CD4-positive, alpha-beta T cell treated with Interferon gamma for 1 hour (primary cell): ENCODE results near the gene TMEM170A.
"Not testable (repeated sequence)": the region's sequence is repeated elsewhere in the genome, so short reads cannot be mapped to it uniquely, and the experiment has no call there.

Experiments used
- DNase-seq: peaks from one replicate; pipeline ENCODE4 v3.0.0-alpha.2; 2020

The TMEM170A gene

DNA sequence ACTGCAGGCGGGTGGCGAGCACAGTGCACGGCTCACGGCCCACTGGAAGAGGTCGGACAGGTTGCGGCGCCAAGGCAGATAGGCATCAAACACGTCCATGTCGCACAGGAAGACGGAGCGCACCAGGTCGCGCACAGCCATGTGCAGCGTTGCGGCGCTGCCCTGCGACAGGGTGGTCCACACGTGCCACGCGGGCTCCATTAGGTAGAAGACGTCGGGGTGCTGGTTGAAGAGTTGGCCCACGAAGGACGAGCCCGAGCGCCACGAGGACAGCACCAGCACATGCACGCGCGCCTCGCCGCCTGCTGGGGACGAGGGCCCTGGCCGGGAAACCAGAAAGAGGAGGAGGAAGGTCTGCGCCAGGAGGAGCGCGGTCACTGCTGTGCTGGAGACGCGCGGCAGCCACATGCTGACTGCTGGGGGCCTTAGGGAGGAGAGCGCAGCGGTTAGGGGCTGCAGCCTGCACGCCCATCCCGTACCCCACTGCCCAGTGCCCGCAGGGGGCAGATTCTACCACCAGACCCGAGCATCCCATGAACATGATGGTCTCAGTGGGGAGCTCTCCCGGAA lies 15.0 kb upstream of the TMEM170A start:
- DNase-seq, result no peak

DNA sequence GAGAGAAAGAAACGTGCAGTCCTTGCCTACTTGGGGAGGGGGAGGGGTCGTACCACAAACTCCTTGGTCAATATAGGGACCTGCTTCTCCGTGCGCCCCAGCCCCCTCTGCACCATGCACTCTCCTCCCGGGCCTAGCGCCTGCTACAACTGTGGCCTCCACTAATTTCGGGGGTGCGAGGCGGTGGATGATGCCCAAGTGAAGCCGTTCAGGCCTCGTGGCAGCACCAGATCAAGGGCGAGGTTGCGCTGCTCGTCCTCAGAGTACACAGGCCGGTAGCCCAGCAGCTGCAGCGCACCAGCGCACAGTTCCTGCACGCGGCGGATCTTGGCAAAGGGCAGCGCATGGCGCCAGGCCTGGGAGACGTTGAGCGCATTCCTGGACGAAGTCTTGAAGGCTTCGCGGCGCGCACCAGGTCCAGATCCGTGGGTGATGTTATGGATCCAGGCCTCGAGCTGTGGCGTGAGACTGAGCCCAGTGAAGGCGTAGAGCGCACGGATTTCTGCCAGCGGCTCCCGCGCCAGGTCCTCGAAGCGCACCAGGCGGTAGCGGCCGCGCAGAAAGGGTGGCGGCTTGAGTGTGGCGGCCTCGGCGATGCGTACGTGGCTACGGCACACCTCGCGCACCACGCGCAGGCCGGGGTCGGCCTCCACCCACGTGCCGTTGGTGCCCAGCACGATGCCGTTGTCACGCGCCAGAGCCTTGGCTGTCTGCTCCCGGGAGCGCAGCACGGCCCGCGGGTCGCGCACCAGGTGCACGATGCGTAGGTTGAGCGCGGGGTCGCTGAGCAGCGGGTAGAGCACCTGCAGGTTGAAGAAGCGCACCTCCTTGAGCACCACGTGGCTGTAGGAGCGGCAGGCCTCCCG lies 14.2 kb upstream of the TMEM170A start:
- DNase-seq, result no peak

DNA sequence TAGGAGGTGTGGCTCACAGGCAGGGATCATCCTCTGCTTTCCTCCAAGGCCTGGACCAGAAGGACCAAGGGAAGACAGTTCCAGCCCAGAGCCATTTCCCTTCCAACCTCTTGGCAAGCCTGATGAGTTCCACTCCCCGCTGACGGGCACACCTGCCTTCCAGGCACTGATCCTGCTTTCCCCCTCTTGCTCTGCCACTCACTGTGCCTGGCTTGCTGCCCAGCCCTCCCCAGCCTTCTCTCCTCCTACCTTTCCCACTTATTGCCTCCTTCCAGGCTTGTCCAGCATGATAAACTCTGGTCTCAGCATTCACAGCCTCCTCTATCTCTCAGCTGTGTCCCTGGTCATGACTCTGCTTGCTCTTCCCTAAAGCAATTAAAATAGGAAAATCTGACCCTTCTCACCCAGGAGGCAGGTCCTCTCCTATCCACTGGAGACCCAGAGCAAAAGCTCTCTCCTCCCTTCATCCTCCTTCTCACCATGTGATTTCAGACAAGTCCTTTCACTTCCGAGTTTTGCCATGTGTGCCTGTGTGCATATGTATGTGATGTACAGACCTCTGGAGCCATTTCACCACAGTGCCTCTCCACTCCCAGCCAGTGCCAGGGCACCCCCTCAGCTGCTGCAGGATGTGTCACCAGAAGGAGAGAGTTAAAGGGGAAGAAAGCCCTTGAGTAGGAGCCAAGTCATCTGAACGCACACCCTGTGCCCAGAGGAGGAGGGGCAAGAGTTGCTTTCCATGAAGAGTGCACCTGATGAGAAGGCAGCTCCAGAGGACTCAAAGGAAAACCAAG lies 13.4 kb upstream of the TMEM170A start:
- DNase-seq, result peak; percentile 29

DNA sequence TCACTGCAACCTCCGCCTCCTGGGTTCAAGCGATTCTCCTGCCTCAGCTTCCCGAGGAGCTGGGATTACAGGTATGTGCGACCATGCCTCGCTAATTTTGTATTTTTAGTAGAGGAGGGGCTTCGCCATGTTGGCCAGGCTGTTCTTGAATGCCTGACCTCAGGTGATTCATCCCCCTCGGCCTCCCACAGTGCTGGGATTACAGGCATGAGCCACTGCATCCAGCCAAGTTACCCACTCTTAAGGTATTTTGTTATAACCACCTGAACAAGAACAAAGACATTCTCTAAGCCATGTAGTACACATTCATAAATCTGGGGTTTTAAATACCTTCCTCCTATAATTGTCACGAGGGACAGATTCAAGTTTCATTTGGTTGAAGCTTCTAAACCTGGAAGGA lies 12.3 kb upstream of the TMEM170A start:
- no peak for DNase-seq

DNA sequence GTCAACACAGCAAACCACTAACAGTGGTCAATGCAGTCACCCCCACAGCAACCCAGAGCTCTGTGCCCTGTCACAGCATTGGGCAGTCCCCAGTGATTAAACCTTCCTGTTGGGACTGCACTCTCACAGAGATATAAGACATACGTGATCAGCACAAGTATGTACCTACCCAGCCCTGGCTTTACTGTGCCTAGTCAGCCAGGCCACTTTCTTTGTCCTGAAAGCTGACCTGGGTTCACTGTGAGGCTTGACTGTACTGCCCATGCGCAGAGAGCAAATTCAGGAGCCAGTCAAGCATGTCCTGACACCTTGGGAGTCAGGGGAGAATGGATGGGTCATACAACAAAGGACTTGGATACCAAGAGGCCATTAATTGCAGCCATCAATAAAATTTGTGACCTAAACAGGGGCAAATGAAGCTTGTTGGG lies 10.9 kb upstream of the TMEM170A start:
- no peak for DNase-seq

DNA sequence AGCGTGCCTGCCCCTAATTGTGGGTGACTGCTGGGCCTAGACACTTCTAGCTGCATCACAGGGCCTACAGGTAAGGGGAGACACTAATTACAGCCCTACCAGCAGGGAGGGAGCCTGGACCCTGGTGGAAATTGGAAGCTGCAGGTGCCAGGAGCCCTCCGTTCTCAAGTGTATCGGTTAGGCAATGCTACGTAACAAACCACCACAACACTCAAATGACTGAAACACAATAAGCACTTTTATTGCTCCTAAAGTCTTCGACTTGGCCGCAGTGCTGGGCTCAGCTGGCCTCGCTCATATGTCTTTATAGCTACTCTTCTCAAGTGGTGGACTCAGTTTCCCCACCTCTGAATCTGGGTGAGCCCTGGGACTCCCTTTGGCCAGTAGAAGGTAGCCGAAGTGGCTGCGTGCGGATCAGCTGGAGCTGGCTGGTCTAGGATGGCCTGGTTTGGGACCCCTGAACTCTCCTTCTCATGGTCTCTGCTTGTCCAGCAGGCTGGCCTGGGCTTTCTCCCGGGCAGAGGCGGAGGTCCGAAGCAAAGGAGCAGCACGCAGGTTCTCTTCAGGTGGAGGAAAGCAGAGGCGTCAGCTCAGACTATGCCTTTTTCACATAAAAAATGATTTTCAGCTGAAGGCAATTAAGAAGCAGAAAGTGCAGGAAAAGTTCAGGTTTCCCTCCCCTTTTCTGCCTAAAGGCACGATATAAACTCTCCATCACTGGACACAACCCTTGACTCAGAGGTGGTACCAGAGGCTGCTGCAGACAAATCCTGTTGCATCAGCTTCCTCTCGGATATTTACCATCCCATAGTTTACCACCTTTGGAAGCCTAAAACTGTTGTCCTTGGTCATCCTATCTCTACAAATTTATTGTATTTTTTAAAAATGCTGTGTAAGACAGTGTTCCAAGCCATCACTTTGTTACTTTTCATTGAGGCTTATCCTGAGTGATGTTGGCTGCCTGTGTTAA lies 8.7 kb upstream of the TMEM170A start:
- no peak for DNase-seq

DNA sequence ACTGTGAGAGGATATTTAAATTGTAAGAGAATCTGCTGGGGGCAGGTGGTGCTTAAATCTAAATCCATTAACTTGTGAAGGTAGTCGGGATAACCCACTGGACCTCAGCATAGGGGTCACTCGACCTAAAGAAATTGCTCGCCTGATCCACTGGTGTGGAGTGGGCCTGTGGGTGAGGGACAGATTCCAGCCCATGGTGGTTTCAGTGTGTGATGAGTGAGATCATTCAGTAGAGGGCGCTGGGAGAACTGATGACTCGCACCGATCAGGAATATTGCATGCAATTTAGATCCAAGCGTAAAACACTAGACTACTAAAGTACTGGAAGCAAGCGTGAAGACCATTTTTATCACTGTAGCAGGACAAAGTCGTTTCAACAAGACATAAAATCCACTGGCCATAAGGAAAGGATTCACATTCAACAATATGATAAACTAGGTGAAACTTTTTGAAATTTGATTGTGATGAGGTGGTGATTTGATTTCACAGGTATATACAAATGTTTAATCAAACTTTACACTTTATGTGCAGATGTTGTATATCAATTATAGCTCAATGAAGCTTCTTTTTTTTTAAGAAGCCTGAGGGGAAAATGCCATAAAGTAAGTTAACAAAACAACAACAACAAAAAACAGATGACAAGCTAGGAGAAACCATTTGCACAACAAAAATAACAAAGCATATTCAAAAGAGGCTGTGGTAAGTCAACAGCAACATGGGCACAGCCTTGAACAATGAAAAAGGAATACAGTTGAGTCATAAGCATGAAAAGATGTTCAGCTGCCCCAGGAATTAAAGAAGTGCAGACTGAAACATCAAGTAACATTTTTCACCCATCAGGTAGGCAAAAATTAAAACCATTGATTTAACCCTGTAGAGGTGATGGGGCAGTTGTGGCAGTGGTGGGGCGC lies 7.5 kb upstream of the TMEM170A start:
- peak; percentile 17 for DNase-seq

DNA sequence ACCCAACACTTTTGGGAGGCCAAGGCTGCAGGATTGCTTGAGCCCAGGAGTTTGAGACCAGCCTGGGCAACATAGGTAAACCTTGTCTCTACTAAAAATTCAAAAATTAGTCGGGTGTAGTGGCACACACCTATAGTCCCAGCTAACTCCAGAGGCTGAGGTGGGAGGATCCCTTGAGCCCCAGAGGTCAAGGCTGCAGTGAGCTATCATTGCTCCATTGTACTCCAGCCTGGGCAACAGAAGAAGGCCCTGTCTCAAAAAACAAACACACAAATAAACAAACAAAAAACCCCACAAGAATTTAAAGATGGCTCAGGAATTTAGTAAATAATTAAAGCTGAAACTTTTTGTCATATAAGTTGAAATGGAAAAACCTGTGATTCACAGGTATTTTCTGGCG lies 2.3 kb upstream of the TMEM170A start:
- no peak for DNase-seq

DNA sequence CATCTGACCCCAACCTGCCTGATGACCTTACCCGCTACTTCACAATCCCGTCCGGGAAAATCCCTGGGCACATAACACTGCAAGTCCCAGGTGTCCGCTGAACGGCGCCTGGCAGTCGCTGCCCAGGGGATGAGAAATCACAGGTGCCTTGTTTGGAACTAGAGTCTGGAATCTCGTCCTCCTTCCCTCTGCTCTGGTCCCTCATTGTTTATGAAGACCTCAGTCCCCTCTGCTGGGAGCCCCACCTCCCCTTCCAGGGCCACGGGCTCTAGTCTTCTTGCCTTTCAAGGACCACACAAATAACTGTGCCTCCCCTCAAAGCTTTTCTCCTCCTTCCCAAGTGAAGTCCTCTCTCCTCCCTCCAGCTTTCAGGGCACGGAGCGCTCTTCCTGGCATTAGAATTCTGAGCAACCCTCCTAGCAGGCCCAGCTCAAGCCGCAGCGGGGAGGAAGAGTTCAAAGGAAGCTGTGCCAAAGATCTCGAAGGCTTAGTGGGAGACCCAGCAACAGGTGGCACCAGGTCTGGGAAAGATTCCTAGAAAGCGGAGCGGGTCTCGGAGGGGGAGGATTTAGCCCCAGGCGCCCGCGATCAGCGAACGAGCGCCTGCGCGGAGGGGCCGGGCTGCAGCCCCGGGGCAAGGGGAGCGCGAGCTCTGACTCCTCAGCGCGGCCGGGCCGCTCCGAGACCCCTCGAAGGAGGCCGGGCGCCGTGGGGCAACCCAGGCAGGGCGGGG lies 934 bp downstream of the TMEM170A start:
- not testable (repeated sequence) for DNase-seq

DNA sequence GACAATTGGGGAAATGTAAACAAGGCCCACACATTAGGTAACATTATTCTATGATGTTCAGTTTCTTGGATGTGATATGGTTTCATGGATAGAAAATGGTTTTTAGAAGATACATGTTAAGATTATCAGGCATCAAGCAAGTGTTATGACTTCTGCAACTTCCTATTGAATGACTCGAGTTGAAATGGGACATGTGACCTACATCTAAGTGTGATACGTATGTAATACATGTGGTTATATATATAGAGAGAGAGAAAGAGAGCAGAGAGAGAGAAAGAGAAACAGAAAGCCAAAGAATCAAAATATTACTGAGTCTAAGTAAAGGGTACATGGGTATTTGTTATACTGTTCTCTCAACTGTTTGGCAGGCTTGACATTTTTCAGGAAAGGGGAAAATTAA lies 1.7 kb downstream of the TMEM170A start:
- no peak for DNase-seq

DNA sequence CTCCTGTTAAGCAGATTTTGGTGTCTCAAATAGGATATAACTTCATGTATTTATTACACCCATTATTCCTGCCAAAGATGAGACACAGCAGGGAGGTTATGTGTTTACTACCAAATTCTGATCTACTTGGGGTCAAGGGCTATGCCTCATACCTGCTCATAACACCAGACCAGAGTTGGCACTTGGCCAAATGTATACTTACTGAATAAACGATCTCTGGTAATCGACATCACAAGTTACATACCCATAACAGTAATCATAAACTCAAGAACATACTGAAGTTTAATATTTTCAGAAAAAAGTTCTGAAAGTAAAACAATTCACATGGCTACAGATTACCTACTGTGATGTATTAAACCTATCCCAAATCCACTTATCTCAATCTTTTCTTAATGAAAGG lies 2.9 kb downstream of the TMEM170A start:
- no peak for DNase-seq

DNA sequence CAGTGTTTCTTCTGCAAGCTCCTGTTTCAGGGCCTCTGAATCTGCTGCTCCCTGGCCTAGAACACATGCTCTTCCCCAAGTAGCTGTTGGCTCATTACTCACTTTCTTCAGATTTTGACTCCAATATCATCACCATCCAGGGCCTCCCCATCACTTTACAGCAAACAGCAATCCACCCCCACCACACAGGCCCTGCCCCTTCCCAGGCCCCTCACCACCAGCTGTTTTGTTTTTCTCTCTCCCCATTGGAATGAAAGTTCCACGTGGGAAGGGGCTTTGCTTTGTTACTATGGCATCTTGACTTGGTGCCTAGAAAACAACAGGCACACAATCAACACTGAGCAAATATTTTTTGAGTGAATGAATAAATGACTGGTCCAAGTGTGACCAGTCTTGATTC lies 4.0 kb downstream of the TMEM170A start:
- DNase-seq, result no peak

DNA sequence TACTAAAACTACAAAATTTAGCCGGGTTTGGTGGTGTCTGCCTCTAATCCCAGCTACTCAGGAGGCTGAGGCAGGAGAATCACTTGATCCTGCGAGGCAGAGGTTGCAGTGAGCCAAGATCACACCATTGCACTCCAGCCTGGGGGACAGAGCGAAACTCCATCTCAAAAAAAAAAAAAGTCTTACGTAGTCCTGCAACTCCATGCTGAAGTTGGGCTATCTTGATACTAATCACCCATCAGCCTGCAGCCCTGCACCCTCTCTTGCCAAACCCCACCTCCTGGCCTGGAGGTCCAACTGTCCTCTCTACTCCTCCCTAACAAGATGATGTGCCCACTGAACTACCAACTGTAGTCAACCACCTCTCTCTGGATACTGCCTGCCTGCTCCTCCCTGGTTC lies 4.8 kb downstream of the TMEM170A start:
- no peak for DNase-seq

DNA sequence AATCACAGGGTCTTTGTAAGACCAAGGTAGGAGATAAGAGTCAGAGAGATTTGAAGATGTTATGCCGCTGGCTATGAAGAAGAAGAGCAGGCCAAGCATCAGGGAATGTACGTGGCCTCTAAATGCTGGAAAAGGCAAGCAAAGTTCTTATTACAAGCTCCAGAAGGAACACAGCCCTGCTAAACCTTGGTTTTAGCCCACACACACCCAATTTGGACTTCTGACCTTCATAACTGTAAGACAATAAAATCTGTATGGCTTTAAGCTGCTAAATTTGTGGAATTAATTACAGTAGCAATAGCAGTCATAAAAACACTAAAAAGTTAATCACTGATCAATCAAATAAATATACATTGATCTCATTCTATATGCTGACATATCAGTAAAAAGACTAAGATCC lies 6.0 kb downstream of the TMEM170A start:
- DNase-seq, result no peak

DNA sequence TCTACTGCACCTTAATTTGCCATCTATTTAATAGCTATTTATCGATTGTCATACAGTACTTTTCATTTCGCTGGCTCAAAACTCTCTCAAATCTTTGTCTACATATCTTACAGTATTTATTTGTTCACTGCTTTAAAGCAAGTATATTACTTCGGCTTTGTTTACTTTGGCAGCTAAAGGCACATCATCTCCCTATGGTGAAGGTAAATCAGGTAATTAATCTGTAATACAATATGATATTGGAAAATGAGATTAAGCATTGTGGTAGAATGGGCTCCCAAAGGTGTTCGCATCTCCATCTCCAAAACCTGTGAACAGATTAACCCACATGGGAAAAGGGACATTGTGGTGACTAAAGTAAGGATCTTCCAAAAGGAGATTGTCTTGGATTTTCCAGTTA lies 6.5 kb downstream of the TMEM170A start:
- no peak for DNase-seq

DNA sequence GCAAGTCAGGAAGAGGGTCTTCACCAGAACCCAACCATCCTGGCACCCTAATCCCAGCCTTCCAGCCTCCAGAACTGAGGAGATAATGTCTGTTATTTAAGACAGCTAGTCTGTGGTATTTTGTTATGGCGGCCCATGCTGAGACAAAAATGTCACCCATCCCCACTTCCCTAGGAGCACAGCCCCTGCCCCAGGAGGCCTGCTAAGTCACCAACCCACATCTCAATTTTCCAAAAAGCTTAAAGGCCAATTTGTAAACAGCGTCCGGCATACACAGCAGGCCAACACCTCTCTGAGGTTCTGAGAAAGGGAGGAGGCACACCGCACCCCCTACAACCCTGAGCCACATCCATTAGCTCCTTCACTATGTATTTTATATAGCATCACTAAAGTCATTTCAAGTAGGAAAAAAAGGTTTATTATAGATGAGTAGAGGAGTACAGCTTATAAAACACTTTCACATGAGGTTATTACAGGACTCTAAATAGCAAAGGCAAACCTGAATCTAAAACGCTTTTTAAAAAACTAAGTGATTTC lies 6.9 kb downstream of the TMEM170A start:
- no peak for DNase-seq

DNA sequence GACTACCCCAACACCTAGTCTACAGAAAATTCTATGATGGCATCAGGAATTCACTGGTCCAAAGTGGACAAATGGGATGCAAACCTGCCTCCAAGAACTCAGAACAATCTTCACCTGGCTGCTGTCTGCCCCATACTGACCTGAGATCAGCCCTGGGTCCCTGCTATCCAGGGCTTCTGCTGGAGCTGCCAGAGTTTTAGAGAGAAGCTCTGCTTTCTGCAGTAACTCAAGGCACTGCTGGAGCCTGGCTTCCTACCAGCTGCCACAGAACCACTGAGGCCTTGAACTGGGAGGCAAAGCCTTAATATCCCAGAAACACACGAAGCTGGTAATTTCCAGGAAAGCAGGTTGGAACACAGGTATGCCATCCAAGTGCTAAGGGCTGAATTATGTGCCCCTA lies 7.5 kb downstream of the TMEM170A start:
- no peak for DNase-seq

DNA sequence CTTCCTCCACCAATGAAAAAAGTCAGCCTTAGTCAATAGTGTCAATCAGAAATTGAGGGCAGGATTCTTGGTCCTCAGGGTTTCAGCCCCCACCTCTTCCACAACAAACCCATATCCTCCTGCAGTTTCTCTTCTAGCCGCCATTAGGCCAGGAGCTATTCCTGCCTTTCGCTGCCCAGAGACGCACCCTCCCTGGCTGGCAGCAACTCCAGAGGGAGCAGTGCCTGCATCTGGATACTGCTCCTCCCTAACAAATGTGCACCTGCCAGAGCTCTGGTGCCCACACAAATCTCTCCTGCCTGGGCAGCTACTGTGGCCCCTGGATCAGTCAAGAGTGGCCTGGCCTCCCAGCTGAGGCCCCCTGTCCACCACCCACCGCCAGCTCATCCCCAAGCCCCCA lies 8.0 kb downstream of the TMEM170A start:
- not testable (repeated sequence) for DNase-seq

DNA sequence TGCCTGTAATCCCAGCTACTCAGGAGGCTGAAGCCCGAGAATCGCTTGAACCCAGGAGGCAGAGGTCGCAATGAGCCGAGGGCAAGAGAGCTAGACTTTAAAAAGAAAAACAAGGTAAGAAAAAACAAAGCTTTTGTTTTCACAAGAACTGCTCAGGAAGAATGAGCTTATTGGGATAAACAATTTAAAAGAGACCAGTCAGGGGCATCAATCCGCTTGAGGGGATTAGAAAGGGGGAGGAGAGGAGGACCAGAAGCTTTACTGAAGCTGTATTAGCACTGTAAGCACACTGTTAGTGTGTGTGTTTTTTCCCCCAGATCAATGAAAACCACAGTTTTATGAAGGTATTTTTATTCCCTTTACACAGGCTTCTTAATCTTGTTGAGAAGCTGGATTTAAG lies 8.8 kb downstream of the TMEM170A start:
- DNase-seq, result no peak

DNA sequence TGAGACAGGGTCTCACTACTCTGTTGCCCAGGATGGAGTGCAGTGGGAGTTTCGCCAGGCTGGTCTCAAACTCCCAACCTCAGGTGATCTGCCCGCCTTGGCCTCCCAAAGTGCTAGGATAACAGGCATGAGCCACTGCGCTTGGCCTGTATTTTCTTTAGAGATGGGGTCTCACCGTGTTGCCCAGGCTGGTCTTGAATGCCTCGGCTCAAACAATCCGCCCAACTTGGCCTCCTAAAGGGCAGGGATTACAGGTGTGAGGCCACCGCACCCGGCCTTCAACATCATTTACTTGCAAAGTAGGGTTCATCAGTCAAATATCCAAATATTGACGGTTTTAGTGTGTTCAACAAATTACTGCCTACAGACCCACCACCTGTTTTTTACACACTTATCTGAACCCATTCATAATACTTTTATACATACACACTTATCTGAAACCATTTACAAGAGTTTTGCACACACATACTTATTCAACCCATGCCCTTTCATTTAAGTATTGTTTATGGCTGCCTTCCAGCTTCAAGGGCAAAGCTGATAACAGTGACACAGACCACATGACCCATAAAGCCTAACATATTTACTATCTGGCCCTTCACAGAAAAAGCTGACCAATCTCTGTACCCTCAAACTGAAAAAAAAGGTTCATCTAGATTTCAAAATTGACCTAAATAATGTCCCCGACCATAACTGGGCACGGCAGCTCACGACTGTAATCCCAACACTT lies 11.9 kb downstream of the TMEM170A start:
- DNase-seq, result no peak
